Glomerular endothelial cell (primary cell): ENCODE measurements around the gene DPYD. TPM values are rescaled to one million over a fixed set of nuclear protein-coding genes. Genes with fewer than 3 reads are reported as not detected.

ENCODE experiments used
- DNase-seq: peaks from one replicate; pipeline ENCODE4 v3.0.0-alpha.2; 2011; ENCODE audit warnings: low read depth, low spot score; ENCODE audit errors: extremely low read depth
- total RNA-seq: library from RNA; depleted of rRNA; stranded (reverse); fragments of >200 nt; gene quantifications from 2 replicates; pipeline ENCODE4 v1.2.3, GENCODE V29; 2015

DPYD gene
- total RNA-seq, 1 donor from 2014 or later = 6.4 TPM

GRCh38 chr1:97073936-97074335 is 846.9 kb downstream of the DPYD start:
- DNase-seq = no peak

GRCh38 chr1:97073169-97073568 is 847.7 kb downstream of the DPYD start:
- no peak for DNase-seq

- no peak for DNase-seq
Measured at GRCh38 chr1:97071173-97071572, 849.7 kb downstream of the DPYD start.

GRCh38 chr1:97070376-97070775 is 850.5 kb downstream of the DPYD start:
- no peak for DNase-seq

- DNase-seq = no peak
Measured at GRCh38 chr1:97069312-97069711, 851.5 kb downstream of the DPYD start.

- no peak for DNase-seq
Measured at GRCh38 chr1:97066860-97067259, 854.0 kb downstream of the DPYD start.

GRCh38 chr1:97063532-97063931 is 857.3 kb downstream of the DPYD start:
- no peak for DNase-seq

- DNase-seq = no peak
Measured at GRCh38 chr1:97061604-97062003, 859.2 kb downstream of the DPYD start.

GRCh38 chr1:97056386-97056785 is 864.4 kb downstream of the DPYD start:
- DNase-seq = no peak

GRCh38 chr1:97053268-97053667 is 867.6 kb downstream of the DPYD start:
- DNase-seq = no peak

GRCh38 chr1:97051823-97052222 is 869.0 kb downstream of the DPYD start:
- DNase-seq = no peak

- DNase-seq = peak; percentile 16
Measured at GRCh38 chr1:97050506-97050905, 870.3 kb downstream of the DPYD start.

- no peak for DNase-seq
Measured at GRCh38 chr1:97047421-97047793, 873.4 kb downstream of the DPYD start.

GRCh38 chr1:97046765-97047420 is 873.9 kb downstream of the DPYD start:
- no peak for DNase-seq

GRCh38 chr1:97044159-97044760 is 876.6 kb downstream of the DPYD start:
- no peak for DNase-seq

- no peak for DNase-seq
Measured at GRCh38 chr1:97042551-97042950, 878.3 kb downstream of the DPYD start.

GRCh38 chr1:97041026-97041425 is 879.8 kb downstream of the DPYD start:
- no peak for DNase-seq

- DNase-seq = no peak
Measured at GRCh38 chr1:97038410-97038809, 882.4 kb downstream of the DPYD start.

- DNase-seq = no peak
Measured at GRCh38 chr1:97034651-97035050, 886.2 kb downstream of the DPYD start.

GRCh38 chr1:97033949-97034348 is 886.9 kb downstream of the DPYD start:
- no peak for DNase-seq
